GM19025 (cell line): ENCODE measurements around the gene SCARB2.

Experiments used
- ATAC-seq: cut with Tn5 transposase; IDR thresholded peaks from one replicate; pipeline ENCODE4 v1.9.1; 2021; ENCODE audit warnings: mild to moderate bottlenecking, low read depth, moderate library complexity; ENCODE audit not compliant: unreplicated experiment

SCARB2 gene

GRCh38 chr4:76233083-76233482 lies 19.5 kb upstream of the SCARB2 start:
- ATAC-seq, result no peak

- ATAC-seq, result no peak
Observed at GRCh38 chr4:76232681-76233080, 19.1 kb upstream of the SCARB2 start.

- no peak for ATAC-seq
Observed at GRCh38 chr4:76226418-76226817, 12.8 kb upstream of the SCARB2 start.

- no peak for ATAC-seq
Observed at GRCh38 chr4:76224171-76224570, 10.5 kb upstream of the SCARB2 start.

- ATAC-seq, result no peak
Observed at GRCh38 chr4:76219299-76220055, 5.9 kb upstream of the SCARB2 start.

GRCh38 chr4:76216975-76217814 lies 3.6 kb upstream of the SCARB2 start:
- no peak for ATAC-seq

- no peak for ATAC-seq
Observed at GRCh38 chr4:76216524-76216923, 2.9 kb upstream of the SCARB2 start.

GRCh38 chr4:76215077-76215476 lies 1.5 kb upstream of the SCARB2 start:
- no peak for ATAC-seq

- ATAC-seq, result no peak
Observed at GRCh38 chr4:76214177-76214675, 602 bp upstream of the SCARB2 start.

- ATAC-seq, result no peak
Observed at GRCh38 chr4:76212851-76213414, 691 bp downstream of the SCARB2 start.

- ATAC-seq, result no peak
Observed at GRCh38 chr4:76211769-76212708, 1.6 kb downstream of the SCARB2 start.

GRCh38 chr4:76210452-76210851 lies 3.2 kb downstream of the SCARB2 start:
- ATAC-seq, result no peak

GRCh38 chr4:76209881-76210280 lies 3.7 kb downstream of the SCARB2 start:
- no peak for ATAC-seq

- no peak for ATAC-seq
Observed at GRCh38 chr4:76208005-76208765, 5.4 kb downstream of the SCARB2 start.

GRCh38 chr4:76207549-76207948 lies 6.1 kb downstream of the SCARB2 start:
- ATAC-seq, result no peak

GRCh38 chr4:76206222-76206942 lies 7.2 kb downstream of the SCARB2 start:
- no peak for ATAC-seq

- ATAC-seq, result no peak
Observed at GRCh38 chr4:76205476-76205875, 8.1 kb downstream of the SCARB2 start.

GRCh38 chr4:76204936-76205335 lies 8.7 kb downstream of the SCARB2 start:
- no peak for ATAC-seq

GRCh38 chr4:76203541-76203940 lies 10.1 kb downstream of the SCARB2 start:
- no peak for ATAC-seq
